UCSD-AML1 (cell line): ENCODE data around the gene WRAP73.

Experiments used
- DNase-seq: peaks from one replicate; lab custom pipeline; 2025; ENCODE audit not compliant: unreplicated experiment; lab: John Stamatoyannopoulos, UW

WRAP73 gene

DNA sequence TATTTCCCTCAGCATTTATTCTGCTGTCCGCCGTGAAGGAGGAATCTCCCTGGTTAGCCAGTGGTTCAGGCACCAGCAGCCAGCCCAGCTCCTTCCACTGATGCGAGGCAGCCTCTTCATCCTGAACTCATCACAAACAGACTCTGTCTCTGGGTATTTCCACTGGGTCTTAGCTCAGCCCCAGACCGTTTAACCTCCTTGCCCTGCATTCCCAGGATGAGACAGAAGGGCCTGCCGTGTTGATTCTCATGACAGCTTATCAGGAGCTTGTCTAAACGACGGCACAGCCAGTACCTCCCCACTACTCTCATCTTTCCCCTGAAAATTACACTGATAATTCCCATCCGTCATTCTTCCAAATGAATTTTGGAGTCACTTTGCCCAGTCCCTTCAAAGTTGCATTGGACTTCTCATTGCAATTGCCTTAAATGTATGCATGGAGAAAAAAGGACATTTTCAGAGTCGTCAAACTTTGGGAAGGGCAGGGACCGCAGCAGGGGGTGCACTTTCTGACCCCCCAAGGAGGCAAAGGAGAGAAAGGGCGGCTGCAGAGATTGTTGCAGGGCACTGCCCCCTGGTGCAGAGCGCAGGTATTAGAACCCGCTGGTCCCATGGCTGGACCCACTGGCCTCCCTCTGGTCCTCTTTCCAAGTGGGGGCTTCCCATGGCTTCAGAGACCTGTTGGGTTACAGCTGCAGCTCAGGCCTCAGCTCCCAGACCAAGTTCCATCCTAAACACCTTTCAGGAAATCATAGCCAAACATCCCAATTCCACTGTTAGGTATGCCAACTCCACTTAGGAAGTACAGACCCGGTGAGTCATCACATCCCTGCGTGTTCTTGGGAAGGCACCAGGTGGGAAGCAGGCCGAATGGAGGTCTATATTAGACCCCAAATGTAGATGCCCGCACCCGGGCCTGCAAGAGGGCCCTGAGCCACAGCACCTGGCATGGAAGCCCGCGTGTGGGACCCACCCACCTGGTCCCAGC lies 34.9 kb downstream of the WRAP73 start:
- peak; percentile 49 for DNase-seq

DNA sequence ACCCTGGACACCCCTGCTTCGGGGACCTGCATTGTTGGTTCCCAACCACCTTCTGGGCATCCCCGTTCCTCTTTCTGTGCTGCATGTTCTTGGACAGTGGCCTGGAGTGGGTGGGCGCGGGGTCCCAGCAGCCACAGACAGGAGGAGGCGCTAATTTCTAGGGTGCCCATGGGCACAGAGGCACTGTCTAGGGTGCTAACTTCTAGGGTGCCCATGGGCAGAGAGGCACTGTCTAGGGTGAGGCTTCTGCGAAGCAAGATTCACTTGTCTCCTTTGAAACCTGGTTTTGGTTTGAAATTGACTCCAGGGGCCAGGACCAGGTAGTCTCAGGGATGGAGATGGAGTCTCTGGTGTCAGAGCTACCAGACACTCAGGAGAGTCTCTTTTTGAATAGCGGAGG lies 37.8 kb downstream of the WRAP73 start:
- DNase-seq, result no peak

DNA sequence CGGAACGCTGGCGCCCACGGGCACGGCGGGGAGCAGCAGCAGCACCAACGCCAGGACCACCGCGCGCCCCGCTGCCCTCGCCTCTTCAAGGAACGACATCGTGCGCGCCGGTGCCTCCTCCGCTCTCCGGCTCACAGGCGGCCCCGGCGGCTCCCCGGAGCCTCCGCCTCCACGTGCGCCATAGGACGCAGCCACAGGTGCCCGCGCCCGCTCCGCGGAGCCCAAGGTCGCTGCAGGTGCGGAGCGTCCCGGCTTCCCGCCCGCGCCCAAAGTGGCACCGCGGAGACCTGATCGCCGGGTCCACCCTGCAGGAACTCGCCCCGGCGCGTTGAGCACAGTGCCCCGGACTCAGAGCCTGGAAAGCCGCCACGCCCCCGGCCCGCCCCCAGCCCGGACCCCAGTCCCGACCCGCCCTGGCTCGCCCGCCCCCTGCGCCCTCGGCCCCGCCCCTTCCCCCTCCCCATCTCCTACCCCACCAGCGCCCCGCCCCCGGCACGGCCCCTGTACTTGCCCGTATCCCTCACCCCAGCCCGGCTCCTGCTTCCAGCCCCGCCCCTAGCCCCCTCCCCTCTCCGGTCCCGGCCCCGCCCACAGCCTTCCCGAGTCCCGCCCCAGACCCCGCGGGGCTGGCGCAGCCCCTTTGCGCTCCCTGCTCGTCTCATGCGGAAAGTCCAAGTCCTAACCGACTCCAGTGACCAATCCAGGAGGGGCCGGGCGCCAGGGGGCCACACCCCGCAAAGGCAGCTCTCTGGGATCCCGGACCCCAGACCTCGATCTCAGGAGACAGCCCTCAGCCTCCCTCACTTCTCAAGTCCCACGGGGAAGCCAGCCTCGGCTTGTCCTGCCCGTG lies 38.5 kb downstream of the WRAP73 start, which contains the start of gene MEGF6:
Gene MEGF6, minus strand, starts transcription at position 339 of the 850 bp plus-strand sequence. Its CDS starts 240 bp downstream, at position 99.
- DNase-seq, result peak; percentile 87

DNA sequence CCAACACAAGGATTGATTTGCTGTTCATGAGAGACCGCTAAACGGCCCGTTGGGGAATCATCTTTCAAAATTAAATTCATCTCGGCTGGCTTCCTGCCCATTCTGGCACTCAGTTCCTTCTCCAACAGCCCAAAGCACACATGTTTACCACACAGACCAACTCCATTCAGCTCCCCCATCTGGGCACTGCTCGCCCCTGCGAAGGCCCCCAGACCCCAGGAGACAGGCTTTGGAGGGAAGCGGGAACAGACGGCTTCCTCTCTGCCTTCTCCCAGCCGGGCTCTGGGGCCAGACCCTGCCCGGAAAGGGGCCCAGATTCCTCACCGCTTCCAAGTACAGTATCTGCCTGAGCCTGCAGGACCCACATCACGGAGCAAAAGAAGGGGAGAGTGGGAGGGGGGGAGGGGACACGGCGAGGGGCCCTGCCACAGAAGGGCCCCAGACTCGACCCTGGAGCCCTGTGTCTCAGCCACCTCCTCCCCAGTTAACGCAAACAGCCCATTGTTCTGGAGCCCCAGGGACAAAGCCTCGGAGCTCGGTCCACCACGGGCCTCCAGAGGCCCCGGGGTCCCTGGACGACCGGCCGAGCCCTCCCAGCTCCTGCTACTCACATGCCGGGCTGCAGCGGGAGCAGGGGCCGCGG lies 39.3 kb downstream of the WRAP73 start:
- peak; percentile 38 for DNase-seq

DNA sequence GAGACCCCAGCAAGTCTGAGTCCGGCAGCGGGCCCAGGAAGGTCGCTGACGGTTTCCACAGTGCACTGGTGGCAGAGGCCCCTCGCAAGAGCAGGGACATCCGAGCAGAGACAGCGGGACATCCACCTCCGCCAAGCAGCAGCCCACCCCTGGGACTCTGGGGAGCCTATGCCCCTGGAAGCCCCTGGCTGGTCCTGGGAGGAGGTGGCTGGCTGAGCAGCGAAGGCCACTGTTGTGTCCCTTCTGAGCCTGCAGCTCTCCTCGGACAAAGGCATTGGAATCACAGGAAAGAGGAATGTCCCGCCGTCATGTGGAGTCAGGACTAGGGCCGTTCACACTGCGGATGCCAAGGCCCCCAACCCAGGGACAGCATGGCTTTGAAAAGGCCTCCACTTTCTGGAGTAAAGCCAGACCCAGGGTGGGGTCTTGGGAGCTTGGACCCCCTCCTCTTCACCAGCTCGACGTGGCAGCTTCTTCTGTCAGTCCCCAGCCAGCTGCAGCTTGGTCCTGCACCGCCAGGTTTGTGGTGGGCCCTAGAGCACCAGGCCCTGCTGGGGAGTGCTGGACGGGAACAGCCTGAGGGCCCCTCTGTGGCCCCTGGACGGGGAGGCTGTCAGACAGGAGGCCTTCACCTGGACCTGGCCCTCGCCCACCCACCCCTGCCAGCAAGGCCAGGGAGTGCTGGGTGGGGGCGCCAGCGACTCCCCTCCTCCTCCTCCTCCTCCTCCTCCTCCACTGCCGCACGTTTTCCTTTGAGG lies 40.0 kb downstream of the WRAP73 start:
- no peak for DNase-seq

DNA sequence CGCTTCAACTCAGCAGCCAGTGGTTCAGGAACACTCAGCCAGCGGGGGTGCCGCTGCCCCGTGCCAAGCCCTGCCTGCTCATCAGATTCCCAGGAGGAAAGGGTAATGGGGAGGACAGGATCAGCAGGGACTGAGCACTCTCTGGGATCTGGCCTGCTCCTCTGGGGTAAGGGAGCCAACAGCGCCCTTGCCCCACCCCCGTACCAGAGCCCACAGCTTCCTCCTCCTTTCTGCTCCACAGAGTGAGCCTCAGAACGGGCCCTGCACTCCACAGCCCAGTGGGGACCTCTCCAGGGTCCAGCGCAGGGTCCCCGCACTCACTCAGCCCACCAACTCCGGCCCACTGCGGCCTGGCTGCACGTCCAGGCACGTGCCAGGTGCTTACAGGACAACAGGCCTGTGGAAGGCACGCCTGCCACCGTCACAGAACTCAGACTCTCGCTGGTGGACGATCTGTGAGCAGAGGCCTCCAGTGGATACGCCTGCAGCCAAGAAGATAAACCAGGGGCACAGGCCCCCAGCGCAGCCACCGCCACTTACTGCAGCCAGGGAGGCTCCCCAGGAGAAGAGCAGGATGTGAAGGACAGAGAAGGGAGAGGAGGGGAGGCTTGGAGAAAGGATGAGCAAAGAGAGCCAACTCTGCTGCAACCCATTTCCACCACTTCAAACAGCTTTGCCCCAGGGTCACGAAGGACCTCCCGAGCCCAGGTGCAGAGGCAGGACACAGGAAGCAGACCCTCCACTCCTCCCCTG lies 40.7 kb downstream of the WRAP73 start:
- DNase-seq, result peak; percentile 42

DNA sequence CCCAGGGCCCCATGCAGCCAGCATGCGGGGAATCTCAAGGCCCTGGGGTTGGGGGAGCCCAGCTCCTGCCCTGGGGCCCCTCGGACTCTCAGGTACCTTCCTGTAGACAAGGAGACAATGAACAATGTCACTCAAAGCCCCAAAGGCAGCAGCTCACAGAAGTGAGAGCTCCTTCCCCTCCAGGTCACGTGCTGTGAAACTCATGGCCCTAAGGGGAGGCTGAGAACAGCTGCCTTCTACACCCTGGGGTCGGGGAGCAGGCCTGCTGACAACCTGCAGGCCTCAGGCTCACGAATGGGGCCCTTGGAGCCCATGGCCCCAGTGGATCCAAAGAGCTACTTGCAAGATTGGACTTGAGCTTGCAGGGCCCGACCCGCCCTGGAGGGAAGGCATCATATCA lies 41.7 kb downstream of the WRAP73 start:
- DNase-seq, result no peak

DNA sequence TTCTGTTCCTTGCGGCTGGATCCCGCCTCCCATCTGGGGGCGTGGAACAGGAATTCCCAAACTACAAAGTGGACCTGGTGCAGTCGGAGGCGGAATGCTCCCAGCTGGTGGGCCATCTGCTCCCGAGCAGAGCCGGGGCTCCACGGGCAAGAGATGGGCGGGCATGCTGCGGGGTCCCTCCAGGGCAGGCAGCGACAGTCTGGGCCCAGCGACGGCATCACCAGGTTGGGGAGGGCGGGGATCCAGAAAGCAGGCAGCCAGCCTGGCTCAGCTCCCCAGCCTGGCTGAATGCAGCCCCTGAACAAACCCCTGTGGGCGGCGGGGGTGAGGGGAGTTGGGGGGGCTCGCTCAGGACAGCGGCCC lies 42.2 kb downstream of the WRAP73 start:
- DNase-seq, result no peak

DNA sequence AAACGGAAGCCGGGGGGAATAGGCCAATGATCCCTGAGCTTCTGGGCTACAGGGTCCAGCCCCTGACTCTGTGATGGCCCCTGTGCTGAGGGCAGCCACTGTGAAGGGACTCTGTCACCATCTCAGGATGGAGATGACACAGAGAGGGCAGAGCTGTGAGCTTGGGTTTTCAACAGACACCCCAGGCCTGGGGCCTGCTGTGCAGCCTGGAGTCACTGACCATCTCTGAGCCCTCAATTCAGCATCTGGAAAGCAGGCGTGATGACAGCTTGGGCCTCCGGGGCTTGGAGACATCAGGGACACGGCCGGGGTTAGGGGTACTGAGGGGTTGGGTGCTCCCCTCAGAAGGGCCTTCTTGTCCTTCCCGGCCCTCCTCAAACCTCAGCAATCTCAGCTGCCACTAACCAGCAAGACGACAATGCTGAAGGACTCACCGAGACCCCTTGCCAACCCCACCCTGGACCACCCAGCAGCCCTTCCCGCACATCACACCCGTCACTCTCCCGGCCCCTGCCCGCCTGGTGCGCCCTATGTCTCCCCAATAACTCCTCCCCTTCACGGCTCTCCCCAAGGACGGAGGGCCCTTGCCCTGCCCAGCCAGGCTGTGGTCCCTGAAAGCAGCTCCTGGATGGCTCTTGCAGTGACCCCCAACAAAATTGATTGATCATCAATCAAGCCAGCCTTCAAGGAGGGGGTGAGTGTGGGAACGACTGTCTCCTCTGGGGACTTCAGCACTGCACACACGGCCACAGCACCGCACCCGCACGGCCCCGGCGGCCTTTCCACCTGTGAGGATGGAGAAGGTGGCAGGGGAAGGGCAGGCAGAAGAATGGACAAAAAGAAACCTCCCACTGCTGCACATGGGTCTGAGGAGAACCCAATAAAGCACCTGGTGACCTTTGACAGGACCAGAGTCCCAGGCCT lies 42.9 kb downstream of the WRAP73 start:
- DNase-seq, result no peak

DNA sequence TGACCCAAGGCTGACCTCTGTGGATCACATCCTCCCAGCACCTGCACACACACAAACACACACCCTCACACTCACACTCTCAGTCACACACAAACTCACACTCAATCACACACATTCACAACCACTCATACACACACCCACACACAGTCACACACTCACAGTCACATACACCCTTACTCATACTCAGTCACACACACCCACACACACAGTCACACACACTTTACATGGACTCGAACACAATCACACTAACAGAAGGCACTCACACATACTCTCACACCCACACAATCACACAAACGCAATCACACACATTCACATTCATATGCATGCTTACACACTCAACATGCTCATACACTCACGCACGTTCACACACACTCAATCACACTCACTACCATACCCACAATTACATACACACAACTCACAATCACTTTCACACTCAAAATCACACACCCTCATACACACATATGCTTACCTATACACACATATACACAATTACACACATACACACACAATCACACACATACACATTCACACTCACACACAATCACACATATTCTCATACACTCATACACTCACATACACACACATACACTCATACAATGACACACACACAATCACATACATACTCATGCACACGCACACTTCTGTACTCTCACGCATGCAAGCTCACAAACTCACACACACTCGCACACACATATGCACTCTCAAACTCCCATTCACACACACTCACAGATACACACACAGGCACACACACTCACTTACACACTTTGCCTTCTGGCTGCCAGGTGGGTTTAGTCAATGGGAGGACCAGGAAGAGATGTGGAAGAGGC lies 44.7 kb downstream of the WRAP73 start:
- no peak for DNase-seq

DNA sequence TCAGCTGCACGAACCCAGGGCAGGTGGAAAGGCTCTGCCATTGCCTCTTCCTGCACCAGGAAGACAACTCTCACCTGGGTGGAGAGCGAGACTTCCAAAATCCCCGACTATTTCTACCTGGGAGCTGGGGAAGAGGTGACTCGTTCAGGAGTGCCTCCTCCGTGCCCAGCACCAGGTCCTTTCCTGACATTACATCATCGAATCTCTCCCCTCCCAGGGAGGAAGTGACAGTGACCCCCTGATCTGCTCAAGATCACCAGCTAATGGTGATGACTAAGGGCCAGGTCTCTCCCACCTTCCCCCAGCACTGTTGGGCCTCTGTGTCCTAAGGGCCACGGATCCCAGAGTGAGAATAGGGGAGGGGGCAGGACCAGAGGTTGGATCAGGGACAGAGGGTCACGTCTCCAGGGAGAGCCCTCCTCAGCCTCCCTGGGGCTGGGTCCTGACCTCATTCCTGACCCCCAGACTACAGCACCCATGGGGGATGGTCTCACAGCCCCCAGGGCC lies 45.4 kb downstream of the WRAP73 start:
- no peak for DNase-seq

DNA sequence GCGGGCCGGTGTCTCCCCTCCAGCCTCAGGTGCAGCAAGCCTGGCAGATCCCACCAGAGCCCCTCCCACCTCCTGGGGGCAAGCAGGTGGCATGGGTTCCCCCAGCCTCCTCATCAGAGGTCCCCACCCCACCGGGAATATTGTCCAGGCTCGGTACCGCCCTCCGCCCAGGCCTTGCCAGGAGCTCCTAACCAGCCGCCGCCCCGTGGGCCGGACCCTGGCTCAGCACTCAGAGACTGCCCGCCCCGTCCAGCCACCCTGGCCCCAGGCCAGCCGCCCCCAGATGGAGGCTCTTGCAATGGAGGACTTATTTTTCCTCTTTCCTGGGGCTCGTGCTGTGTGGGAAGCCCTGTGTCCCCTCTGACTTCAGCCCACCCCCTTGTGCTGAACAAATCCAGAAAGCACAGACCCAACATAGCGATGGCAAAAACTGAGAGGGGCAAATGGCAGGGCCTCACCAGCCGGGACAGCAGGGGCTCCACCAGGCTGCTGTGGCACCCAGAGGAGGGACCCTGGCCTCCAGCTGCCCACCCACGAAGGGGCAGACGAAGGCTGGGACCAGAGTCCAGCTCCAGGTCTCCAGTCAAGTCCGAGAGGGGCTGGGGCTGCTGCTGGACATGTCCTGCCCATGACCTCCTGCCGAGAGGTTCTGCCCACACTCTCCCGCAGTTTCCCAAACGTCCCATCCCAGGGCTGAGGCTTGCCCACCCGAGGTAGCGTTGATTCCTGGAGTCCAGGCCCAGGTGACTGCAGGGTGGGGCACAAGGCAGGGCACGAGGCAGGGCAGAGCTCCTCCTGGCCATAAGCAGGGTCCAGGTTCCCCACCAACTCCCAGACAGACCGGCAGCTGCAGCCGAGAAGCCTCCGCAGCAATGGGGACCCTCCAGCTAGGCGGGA lies 46.1 kb downstream of the WRAP73 start:
- no peak for DNase-seq

DNA sequence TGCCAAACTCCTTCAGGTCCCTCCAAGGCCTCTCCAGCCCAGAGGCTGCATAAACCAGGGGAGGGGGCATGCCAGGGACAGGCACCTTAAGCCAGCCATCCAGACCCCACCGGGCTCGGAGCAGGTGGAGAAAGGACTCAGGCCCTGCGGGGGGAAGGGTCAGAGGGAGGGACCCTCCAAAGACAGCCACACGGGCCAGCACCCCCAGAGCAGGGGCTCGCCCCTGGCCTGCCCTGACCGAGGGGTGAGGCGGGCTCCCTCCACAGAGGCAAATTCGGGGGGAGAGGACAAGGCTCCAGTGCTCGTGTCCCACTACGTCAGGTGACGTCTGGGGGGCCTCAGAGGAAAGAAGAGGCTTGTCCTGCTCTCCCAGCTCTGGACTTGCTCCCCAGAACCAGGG lies 46.7 kb downstream of the WRAP73 start:
- DNase-seq, result no peak

DNA sequence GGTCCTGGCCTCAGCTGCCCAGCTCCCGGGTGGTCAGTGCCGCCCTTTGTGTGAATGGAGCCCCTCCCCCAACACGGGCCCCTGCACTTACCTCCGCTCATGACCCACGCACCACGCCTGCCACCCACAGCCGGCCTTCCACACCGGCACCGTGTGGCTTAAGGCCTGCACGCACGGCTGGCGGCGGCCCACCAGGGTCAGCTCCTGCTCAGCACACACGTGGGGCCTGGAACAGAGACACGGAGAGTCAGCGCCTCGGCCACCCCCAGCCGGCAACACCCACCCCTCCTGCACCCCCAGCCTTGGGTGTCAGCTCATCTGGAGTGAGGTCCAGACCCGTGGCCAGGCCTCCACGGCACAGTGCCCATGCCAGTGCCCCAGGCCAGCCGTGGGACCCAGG lies 47.5 kb downstream of the WRAP73 start:
- no peak for DNase-seq

DNA sequence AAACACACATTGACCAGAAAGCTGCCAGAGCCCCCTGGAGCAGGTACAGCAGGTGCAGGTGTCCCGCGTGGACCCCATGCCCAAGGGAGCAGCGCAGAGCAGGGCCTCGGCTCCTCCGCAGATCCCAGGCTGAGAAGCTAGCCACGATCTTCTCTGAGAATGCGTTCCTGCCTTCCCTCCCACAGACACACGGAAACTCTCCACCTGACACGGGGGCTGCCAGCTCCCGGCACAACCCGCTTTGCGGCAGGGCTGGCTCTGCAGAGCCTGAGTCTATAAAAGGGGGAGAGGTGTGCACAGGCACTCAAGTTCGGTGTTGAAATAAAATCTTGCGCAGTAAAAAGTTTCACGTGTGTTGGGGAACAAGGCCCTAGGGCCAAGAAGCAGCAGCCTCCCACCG lies 48.2 kb downstream of the WRAP73 start:
- no peak for DNase-seq

DNA sequence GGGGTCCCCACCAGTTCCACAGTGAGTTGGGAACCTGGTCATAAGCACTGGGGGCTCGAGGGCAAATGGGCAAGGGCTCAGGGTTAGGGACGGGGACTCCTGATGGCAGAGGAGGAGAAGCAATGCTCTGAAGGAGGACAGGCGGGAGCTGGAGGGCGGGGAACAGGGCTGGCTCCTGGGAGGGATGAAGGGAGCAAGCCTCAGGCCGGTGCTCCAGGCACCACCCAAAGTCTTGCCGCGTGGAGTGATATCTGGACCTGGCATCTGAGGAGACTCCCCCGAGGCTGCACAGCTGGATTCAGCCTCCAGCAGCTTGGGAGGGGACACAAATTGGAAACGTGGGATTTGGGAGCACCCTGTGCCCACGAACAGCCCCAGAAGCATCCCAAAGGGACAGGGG lies 49.5 kb downstream of the WRAP73 start:
- no peak for DNase-seq

DNA sequence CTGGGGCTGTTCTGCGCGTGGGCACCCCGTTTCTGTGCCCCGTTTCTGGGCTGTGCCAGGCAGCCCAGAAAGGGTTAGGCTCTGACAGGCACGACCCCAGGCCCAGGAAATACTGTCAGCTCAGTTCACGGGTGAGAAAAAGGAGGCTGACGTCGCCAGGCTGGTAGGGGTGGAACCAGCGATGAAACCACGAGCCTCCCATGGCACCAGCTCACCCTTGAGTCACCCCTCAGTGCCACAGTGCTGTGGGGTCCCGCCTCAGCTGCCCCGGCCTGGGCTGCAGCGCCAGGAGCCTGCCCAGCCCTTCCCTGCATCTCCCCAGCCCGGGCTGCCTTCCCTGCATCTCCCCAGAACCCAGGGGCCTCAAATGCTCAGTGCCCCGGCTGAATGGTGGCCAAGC lies 50.1 kb downstream of the WRAP73 start:
- no peak for DNase-seq
